Measurements from ENCODE around the gene MRPL17.

Gene MRPL17

GRCh38 chr11:6660712-6661111, 22.4 kb downstream of the MRPL17 start:
- Histone ChIP-seq H3K27me3 (replicated peaks in 2 of 5; ENCODE audit: control insufficient read depth in 4 of 5, insufficient read depth in 5 of 5, low read length in 4 of 5) (peaks cover 0 to 13% (median 4%) of the 10 kb centered on the region in 5 experiments), H3K27ac (ENCODE audit: insufficient read depth in 1 of 2, low read depth in 1 of 2, low read length in 2 of 2, poor library complexity in 1 of 2, severe bottlenecking in 2 of 2) (no peak overlapping the region), H3K36me3 (ENCODE audit: control insufficient read depth in 4 of 4, insufficient read depth in 4 of 4, low read length in 3 of 4) (no peaks in the 10 kb centered on the region), H3K4me1 (ENCODE audit: control extremely low read depth in 1 of 4, control insufficient read depth in 4 of 4, insufficient read depth in 4 of 4, low read length in 3 of 4) (peaks cover 0 to 7% (median 2%) of the 10 kb centered on the region in 4 experiments), H3K4me3 (ENCODE audit: control insufficient read depth in 1 of 7, extremely low read depth in 1 of 7, insufficient read depth in 4 of 7, low read depth in 2 of 7, low read length in 6 of 7) (no peak overlapping the region), H3K9me3 (ENCODE audit: control extremely low read depth in 1 of 5, control insufficient read depth in 4 of 5, insufficient read depth in 2 of 5, low read depth in 1 of 5, low read length in 4 of 5) (no peaks in the 10 kb centered on the region)
- ChIA-PET CTCF (interaction anchor here (1.3 to 1.5 kb wide), 3 partner anchors 19 to 42 kb away, joined by 4 to 5 read pairs (median 4); partner anchors contain the start of gene TPP1), POLR2A (no interaction called here)
- no peak for DNase-seq
- WGBS (ENCODE audit: insufficient coverage): no CpG with 5 or more reads among the region's 3 CpGs

- H3K27me3 ChIP-seq (replicated peaks in 2 of 5; ENCODE audit: control insufficient read depth in 4 of 5, insufficient read depth in 5 of 5, low read length in 4 of 5): peaks cover 0 to 19% (median 8%) of the 10 kb centered on the region in 5 experiments
- no peak for DNase-seq
- POLR2A ChIA-PET: no interaction called here
These were observed 24.5 kb downstream of the MRPL17 start for GRCh38 chr11:6658647-6659046.

GRCh38 chr11:6657346-6657745, 25.8 kb downstream of the MRPL17 start:
- WGBS (ENCODE audit: insufficient coverage): no CpG with 5 or more reads among the region's 1 CpG

More at GRCh38 chr11:6658647-6659046, 24.5 kb downstream of the MRPL17 start:
- CTCF ChIA-PET: interaction anchor here (1.1 to 1.6 kb wide), 3 partner anchors 9 to 55 kb away, joined by 3 to 4 read pairs (median 3); partner anchors contain the start of gene ILK
- Histone ChIP-seq H3K27ac (ENCODE audit: insufficient read depth in 1 of 2, low read depth in 1 of 2, low read length in 2 of 2, poor library complexity in 1 of 2, severe bottlenecking in 2 of 2) (no peak overlapping the region), H3K4me1 (ENCODE audit: control extremely low read depth in 1 of 4, control insufficient read depth in 4 of 4, insufficient read depth in 4 of 4, low read length in 3 of 4) (peaks cover 0 to 13% (median 7%) of the 10 kb centered on the region in 4 experiments), H3K36me3 (ENCODE audit: control insufficient read depth in 4 of 4, insufficient read depth in 4 of 4, low read length in 3 of 4) (no peaks in the 10 kb centered on the region), H3K9me3 (ENCODE audit: control extremely low read depth in 1 of 5, control insufficient read depth in 4 of 5, insufficient read depth in 2 of 5, low read depth in 1 of 5, low read length in 4 of 5) (no peaks in the 10 kb centered on the region), H3K4me3 (ENCODE audit: control insufficient read depth in 1 of 7, extremely low read depth in 1 of 7, insufficient read depth in 4 of 7, low read depth in 2 of 7, low read length in 6 of 7) (no peak overlapping the region)

GRCh38 chr11:6656936-6657335, 26.2 kb downstream of the MRPL17 start:
- WGBS (ENCODE audit: insufficient coverage): 91% methylated on average over 4 of the region's 5 CpGs
- POLR2A ChIA-PET: interaction anchor here (0.6 kb wide), 1 partner anchor 319 kb away, joined by 3 read pairs; no protein-coding TSS in a partner anchor

More at GRCh38 chr11:6657346-6657745, 25.8 kb downstream of the MRPL17 start:
- ChIA-PET CTCF (interaction anchor here (0.6 to 1.3 kb wide), 3 partner anchors 10 to 48 kb away, joined by 3 read pairs; no protein-coding TSS in a partner anchor), POLR2A (interaction anchor here (0.6 kb wide), 1 partner anchor 319 kb away, joined by 3 read pairs; no protein-coding TSS in a partner anchor)
- DNase-seq: no peak
- Histone ChIP-seq H3K4me3 (ENCODE audit: control insufficient read depth in 1 of 7, extremely low read depth in 1 of 7, insufficient read depth in 4 of 7, low read depth in 2 of 7, low read length in 6 of 7) (no peak overlapping the region), H3K4me1 (ENCODE audit: control extremely low read depth in 1 of 4, control insufficient read depth in 4 of 4, insufficient read depth in 4 of 4, low read length in 3 of 4) (peaks cover 0 to 13% (median 8%) of the 10 kb centered on the region in 4 experiments), H3K9me3 (ENCODE audit: control extremely low read depth in 1 of 5, control insufficient read depth in 4 of 5, insufficient read depth in 2 of 5, low read depth in 1 of 5, low read length in 4 of 5) (no peaks in the 10 kb centered on the region), H3K36me3 (ENCODE audit: control insufficient read depth in 4 of 4, insufficient read depth in 4 of 4, low read length in 3 of 4) (no peaks in the 10 kb centered on the region), H3K27me3 (replicated peaks in 2 of 5; ENCODE audit: control insufficient read depth in 4 of 5, insufficient read depth in 5 of 5, low read length in 4 of 5) (peaks cover 0 to 19% (median 8%) of the 10 kb centered on the region in 5 experiments), H3K27ac (ENCODE audit: insufficient read depth in 1 of 2, low read depth in 1 of 2, low read length in 2 of 2, poor library complexity in 1 of 2, severe bottlenecking in 2 of 2) (no peak overlapping the region)

GRCh38 chr11:6656584-6656915, 26.6 kb downstream of the MRPL17 start:
- H3K27ac ChIP-seq (ENCODE audit: insufficient read depth in 1 of 2, low read depth in 1 of 2, low read length in 2 of 2, poor library complexity in 1 of 2, severe bottlenecking in 2 of 2): no peak overlapping the region
- ChIA-PET CTCF (interaction anchor here (0.6 to 1.0 kb wide), 3 partner anchors 24 to 49 kb away, joined by 3 read pairs; no protein-coding TSS in a partner anchor), POLR2A (no interaction called here)
- no peaks in the 10 kb centered on the region for H3K9me3 ChIP-seq (ENCODE audit: control extremely low read depth in 1 of 5, control insufficient read depth in 4 of 5, insufficient read depth in 2 of 5, low read depth in 1 of 5, low read length in 4 of 5)
- DNase-seq: no peak
- WGBS (ENCODE audit: insufficient coverage): 72% methylated on average over 3 of the region's 4 CpGs
- peak overlapping the region in 2 of 7 experiments; percentile 0 to 86 for H3K4me3 ChIP-seq (ENCODE audit: control insufficient read depth in 1 of 7, extremely low read depth in 1 of 7, insufficient read depth in 4 of 7, low read depth in 2 of 7, low read length in 6 of 7)
- peaks cover 0 to 19% (median 8%) of the 10 kb centered on the region in 5 experiments for H3K27me3 ChIP-seq (replicated peaks in 2 of 5; ENCODE audit: control insufficient read depth in 4 of 5, insufficient read depth in 5 of 5, low read length in 4 of 5)
- H3K36me3 ChIP-seq (ENCODE audit: control insufficient read depth in 4 of 4, insufficient read depth in 4 of 4, low read length in 3 of 4): no peaks in the 10 kb centered on the region
- peaks cover 0 to 13% (median 8%) of the 10 kb centered on the region in 4 experiments for H3K4me1 ChIP-seq (ENCODE audit: control extremely low read depth in 1 of 4, control insufficient read depth in 4 of 4, insufficient read depth in 4 of 4, low read length in 3 of 4)

More at GRCh38 chr11:6656936-6657335, 26.2 kb downstream of the MRPL17 start:
- Histone ChIP-seq H3K4me1 (ENCODE audit: control extremely low read depth in 1 of 4, control insufficient read depth in 4 of 4, insufficient read depth in 4 of 4, low read length in 3 of 4) (peaks cover 0 to 13% (median 8%) of the 10 kb centered on the region in 4 experiments), H3K4me3 (ENCODE audit: control insufficient read depth in 1 of 7, extremely low read depth in 1 of 7, insufficient read depth in 4 of 7, low read depth in 2 of 7, low read length in 6 of 7) (no peak overlapping the region), H3K9me3 (ENCODE audit: control extremely low read depth in 1 of 5, control insufficient read depth in 4 of 5, insufficient read depth in 2 of 5, low read depth in 1 of 5, low read length in 4 of 5) (no peaks in the 10 kb centered on the region), H3K27ac (ENCODE audit: insufficient read depth in 1 of 2, low read depth in 1 of 2, low read length in 2 of 2, poor library complexity in 1 of 2, severe bottlenecking in 2 of 2) (no peak overlapping the region), H3K36me3 (ENCODE audit: control insufficient read depth in 4 of 4, insufficient read depth in 4 of 4, low read length in 3 of 4) (no peaks in the 10 kb centered on the region), H3K27me3 (replicated peaks in 2 of 5; ENCODE audit: control insufficient read depth in 4 of 5, insufficient read depth in 5 of 5, low read length in 4 of 5) (peaks cover 0 to 19% (median 8%) of the 10 kb centered on the region in 5 experiments)
- CTCF ChIA-PET: interaction anchor here (0.6 to 1.0 kb wide), 3 partner anchors 24 to 49 kb away, joined by 3 read pairs; no protein-coding TSS in a partner anchor
- peak in 1 of 3 donors; percentile 33 for DNase-seq

- ChIA-PET CTCF (interaction anchor here (1.0 kb wide), 1 partner anchor 25 kb away, joined by 3 read pairs; no protein-coding TSS in a partner anchor), POLR2A (no interaction called here)
- peaks cover 0 to 19% (median 8%) of the 10 kb centered on the region in 5 experiments for H3K27me3 ChIP-seq (replicated peaks in 2 of 5; ENCODE audit: control insufficient read depth in 4 of 5, insufficient read depth in 5 of 5, low read length in 4 of 5)
- no peaks in the 10 kb centered on the region for H3K9me3 ChIP-seq (ENCODE audit: control extremely low read depth in 1 of 5, control insufficient read depth in 4 of 5, insufficient read depth in 2 of 5, low read depth in 1 of 5, low read length in 4 of 5)
- peaks cover 0 to 13% (median 8%) of the 10 kb centered on the region in 4 experiments for H3K4me1 ChIP-seq (ENCODE audit: control extremely low read depth in 1 of 4, control insufficient read depth in 4 of 4, insufficient read depth in 4 of 4, low read length in 3 of 4)
- no peaks in the 10 kb centered on the region for H3K36me3 ChIP-seq (ENCODE audit: control insufficient read depth in 4 of 4, insufficient read depth in 4 of 4, low read length in 3 of 4)
- 10% methylated on average over 27 of the region's 56 CpGs for WGBS (ENCODE audit: insufficient coverage)
- peak within 1 kb of the TSS; percentile 19 to 86 (median 61) for H3K4me3 ChIP-seq (ENCODE audit: control insufficient read depth in 1 of 7, extremely low read depth in 1 of 7, insufficient read depth in 4 of 7, low read depth in 2 of 7, low read length in 6 of 7)
- DNase-seq: peak in 1 of 3 donors; percentile 27
- no peak within 1 kb of the TSS for H3K27ac ChIP-seq (ENCODE audit: insufficient read depth in 1 of 2, low read depth in 1 of 2, low read length in 2 of 2, poor library complexity in 1 of 2, severe bottlenecking in 2 of 2)
These were observed 27.2 kb downstream of the MRPL17 start, which contains the start of gene DCHS1 for GRCh38 chr11:6655790-6656583. TSS of gene DCHS1 (minus strand) at chr11:6655809. CDS start at chr11:6641613, 14,196 bp downstream.
